GM21360 (cell line): ENCODE data around the gene TMPRSS3.

ENCODE experiments used
- ATAC-seq: cut with Tn5 transposase; IDR thresholded peaks from one replicate; pipeline ENCODE4 v1.9.1; 2021; ENCODE audit warnings: mild to moderate bottlenecking, moderate library complexity; ENCODE audit not compliant: unreplicated experiment

Gene TMPRSS3

GRCh38 chr21:42429021-42429420 is 33.2 kb upstream of the TMPRSS3 start:
- no peak for ATAC-seq

GRCh38 chr21:42427809-42428419 is 32.1 kb upstream of the TMPRSS3 start:
- ATAC-seq = no peak

- ATAC-seq = no peak
These were observed 31.1 kb upstream of the TMPRSS3 start for GRCh38 chr21:42426876-42427480.

- ATAC-seq = no peak
These were observed 30.6 kb upstream of the TMPRSS3 start for GRCh38 chr21:42426424-42426823.

DNA sequence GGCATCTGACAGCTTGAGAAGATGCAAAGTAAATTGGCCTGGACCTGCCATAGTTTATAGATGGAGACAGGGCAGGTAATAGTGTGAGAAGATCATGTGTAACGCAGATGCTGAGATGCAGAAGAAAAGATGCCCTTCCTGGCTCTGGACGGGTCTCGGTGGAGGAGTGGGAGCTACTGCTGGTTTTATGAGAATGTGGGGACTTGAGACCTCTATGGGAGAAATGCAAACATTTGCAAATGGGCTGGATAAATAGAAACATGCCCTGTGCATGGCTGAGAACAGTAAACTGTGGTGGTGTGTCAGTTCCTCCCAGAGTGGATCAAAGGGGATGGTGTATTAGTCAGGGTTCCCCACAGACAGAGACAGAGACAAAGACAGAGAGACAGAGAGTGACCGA is 29.7 kb upstream of the TMPRSS3 start:
- ATAC-seq = no peak

DNA sequence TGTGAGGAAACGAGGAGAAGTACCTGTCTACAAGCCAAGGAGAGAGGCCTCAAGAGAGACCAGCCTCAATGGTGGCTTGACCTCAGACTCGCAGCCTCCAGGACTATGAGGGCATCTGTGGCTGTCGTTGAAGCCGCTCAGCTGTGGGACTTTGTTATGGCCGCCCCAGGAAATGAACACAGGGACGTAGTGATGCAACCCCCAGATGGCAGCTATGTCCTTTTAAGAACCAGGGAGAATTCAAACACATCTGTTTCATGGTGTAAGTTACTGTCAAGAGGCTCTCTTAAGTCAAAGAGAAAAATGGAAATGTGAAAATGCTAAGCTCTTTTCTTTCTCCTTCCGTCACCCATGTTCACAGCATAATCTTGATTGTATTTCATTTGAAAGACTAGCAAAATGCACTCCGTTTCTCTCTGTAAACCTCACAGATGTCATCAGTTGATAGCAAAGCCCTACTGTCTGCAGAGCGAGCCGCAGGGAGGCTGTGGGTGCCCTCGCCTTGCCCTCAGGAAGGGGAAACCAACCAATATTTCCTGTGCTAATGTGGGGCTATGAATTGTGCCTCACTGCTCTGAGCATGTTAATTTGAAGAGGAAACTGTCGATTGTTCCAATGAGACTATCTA is 29.2 kb upstream of the TMPRSS3 start:
- ATAC-seq = no peak

DNA sequence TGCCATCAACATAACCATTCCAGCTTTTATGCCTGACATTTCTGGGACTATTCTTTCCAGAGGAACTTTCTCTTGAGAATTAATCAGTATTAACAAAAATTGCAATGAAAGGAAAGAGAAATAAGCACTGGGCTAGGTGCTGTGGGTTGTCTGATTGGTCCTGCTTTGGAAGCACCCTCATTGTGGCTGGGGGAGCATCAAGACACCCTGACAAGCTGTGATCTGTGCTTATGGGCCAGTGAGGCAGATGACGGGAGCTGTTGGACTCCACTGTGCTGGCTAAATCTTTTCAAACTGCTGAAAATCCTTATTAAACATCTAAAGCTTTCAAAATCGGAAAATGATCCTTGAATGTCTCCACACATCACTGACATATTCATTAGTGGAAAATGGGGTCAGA is 27.8 kb upstream of the TMPRSS3 start:
- ATAC-seq = no peak

DNA sequence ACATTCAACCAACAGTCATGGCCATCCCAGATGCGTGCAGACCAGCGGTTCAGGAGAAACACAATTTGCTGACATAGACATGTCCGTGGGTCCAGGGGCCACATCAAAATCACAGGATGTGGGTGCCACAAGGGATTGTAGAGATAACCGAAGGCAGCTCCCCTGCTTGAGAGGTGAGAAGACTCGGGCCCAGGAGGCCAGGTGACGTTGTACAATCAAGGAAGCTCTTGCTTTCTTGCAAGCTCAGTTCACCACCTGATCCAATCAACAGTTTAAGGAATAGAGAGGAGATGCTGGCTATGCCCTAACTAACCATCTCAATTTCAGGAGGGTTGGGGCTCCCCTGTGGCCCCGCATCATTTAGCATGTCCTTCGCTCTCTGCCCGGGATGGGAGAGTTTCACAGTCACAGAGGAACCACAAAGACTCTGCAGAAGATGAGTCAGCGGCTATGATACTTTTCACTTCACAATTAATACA is 27.4 kb upstream of the TMPRSS3 start:
- ATAC-seq = peak; percentile 52

DNA sequence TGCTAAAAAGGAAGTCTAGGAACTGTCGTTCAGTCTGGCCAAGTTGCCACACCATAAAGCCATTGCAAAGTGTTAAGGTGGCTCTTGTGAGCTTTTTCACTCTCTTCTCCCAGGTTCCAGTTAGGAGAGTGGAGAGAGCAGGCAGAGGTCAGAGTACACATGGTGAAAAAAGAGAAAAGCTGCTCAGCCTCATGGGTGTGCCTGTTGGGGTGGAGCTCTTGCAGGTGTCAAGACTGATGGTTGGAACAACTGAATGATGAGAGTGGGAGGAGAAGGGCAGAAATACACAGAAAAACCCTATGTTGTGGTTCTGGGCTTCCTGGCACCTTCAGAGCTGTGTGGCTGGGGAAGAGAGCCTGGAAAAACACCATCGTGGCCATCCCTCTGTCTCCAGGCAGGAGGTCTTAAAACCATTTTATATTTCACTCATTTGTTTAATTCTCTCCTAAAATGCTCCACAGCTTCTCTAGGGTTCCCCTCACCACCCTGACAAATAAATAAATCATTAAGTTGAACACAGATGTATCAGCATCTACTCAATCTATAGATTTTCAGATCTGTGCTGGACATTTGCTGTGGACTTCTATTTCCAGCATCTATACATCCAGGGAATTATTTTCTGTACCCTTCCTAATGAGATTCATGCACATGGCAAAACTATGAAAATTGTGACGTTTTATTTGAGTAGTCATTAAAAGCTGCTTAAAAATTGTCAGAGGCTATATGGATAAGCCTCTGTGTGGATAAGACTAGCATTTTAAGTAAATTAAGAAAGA is 25.4 kb upstream of the TMPRSS3 start:
- no peak for ATAC-seq

DNA sequence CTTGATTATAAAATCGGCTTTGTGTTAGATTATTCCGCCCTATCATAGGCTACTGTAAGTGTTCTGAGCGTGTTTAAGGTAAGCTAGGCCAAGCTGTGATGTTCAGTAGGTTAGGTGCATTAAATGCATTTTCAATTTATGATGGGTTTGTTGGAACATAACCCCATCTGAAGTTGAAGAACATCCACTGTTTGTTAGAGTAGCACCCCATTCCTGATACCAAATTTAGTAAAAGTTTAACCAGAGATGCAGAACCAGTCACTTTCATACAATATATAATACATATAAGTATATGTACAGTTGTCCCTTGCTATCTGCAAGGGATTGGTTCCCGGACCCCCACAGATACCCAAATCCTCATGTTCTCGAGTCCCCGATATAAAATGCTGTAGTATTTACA is 24.0 kb upstream of the TMPRSS3 start:
- ATAC-seq = no peak

DNA sequence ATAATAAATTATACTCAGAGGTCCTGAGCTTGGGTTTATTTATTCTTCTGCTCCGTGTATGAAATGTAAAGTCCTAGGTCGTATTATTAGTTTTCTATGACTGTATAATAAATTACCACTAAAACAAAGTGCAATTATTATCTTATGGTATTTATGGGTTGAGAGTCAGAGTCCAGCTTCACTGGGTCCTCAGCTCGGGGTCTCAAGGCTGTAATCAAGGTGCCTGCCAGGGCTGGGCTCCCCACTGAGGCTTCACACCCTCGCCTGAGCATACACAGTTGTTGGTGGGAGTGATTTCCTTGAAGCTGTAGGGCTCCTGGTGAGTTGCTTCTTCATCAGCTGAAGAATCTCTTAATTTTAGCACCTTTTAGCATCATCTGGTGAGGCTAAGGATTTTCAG is 23.0 kb upstream of the TMPRSS3 start:
- ATAC-seq = no peak

DNA sequence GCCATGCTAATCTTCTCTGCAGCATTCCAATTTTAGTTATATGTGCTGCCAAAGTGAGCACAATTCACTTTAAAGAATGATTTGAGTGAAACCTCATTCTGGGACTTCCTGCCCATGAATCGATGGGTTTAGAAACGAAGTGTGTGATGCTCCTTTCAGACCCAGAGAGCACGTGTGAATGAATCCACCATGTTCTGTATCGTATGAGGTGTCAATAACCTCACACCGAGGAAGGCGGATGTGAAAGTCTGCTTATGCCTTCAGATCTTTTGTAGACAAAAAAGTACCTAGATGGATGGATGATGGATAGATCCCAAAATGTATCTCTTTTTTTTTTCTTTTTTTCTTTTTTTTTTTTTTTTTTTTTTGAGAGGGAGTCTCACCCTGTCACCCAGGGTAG is 21.7 kb upstream of the TMPRSS3 start:
- ATAC-seq = no peak

DNA sequence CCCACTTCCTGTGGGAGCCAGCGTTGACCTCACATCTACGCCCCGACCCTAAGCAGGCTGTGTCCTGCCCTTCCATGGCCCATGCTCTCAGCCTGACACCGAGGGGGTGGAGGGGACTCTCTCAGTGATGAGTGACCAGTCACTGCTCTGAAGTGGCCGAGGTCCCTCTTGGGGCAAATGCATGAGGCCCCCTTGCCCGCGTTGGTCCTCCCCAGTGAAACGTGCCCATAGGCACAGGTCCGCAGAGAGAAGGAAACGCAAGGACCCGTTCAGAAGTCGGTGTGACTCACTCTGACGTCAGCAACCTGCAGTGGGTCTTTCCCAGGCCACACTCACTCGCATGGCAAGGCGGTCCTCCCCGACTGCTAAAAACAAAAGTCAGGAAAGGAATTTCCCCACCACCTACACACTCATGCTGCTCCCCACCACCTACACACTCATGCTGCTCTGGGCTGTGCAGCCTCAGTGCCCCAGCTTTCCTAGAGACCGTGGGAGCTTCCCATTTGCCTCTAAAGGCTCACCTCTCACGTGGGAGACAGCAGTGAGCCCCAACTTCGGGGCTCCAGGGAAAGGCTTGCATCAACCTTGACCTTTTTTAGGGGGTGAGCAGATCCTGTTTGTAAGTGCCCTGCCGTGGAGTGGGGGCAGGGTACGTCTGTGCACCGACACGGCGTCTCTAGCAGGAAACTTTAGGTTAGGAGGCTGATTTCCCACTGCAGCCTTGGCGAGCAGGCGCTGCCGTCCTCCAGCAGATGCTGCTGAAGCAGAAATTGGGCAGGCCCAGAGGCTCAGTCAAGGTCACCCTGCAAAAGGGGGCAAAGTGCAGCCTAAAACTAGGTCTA is 19.3 kb upstream of the TMPRSS3 start:
- ATAC-seq = peak; percentile 62

- no peak for ATAC-seq
These were observed 18.7 kb upstream of the TMPRSS3 start for GRCh38 chr21:42414553-42414927.

- no peak for ATAC-seq
These were observed 18.2 kb upstream of the TMPRSS3 start for GRCh38 chr21:42414066-42414465.

DNA sequence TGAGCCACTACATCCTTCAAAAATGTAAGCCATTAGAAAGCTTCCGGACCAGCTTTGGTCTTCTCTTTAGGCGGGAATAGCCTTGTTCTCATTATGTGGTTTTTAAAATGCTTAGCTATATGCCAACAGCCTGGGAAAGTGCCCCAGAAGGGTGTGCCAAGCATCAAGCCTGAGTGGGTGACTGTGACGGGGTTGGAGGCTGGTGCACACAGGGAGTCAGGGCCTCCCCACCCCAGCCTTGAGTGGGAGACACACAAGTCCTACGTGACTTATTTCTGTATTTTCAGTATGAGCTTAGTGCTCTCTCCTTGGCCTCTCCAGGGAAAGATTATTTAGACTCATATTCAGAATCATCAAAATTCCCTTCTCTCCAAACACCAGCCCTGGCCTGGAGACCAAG is 17.6 kb upstream of the TMPRSS3 start:
- ATAC-seq = no peak

GRCh38 chr21:42413093-42413492 is 17.2 kb upstream of the TMPRSS3 start:
- ATAC-seq = no peak

GRCh38 chr21:42412636-42412933 is 16.7 kb upstream of the TMPRSS3 start:
- ATAC-seq = no peak

GRCh38 chr21:42411891-42412635 is 16.2 kb upstream of the TMPRSS3 start:
- ATAC-seq = no peak

DNA sequence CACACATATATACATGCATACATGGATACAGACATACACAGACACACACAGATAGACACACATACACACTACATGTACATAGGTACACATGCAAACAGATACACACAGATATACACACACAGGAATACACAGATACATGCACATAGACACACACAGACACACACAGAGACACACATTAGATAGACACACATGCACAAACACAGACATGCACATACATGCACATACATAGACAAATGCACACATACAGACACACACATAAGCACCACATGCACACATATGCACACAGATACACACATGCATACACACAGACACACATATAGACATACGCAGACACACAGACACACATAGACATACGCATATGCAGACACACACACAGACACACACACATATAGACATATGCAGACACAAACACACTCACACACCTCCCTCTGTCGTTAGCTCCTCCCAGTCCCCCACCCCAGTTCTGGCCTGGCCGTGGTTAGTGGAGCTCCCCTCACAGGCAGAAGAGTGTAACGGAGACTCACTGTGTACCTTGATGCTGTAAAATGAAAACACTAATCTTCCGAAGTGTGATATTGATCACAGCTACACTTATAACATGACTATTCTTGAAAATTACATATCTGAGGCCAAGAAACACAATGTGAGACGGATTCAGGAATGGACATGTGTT is 15.5 kb upstream of the TMPRSS3 start:
- ATAC-seq = no peak
